ENCODE results near the gene GOLGA6B.
"Not testable (repeated sequence)": the region's sequence is repeated elsewhere in the genome, so short reads cannot be mapped to it uniquely, and the experiment has no call there.

The GOLGA6B gene

DNA sequence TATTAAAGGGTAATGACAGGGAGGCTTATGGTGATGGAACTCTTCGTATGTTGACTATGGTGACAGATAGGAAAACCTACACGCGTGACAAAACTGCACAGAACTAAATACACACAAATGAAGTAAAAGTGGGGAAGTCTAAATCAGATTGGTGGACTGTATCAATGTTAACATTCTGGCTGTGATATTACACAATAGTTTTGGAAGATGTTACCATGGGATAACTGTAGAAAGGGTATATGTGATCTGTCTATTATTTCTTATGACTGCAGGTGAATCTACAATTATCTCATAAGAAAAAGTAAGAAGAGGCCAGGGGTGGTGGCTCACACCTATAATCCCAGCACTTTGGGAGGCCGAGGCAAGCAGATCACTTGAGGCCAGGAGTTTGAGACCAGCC lies 22.3 kb downstream of the GOLGA6B start:
- no peaks in the 10 kb centered on the region for H3K36me3 Mint-ChIP-seq (ENCODE audit: insufficient read depth)
- H3K27ac Mint-ChIP-seq (ENCODE audit: low read depth) = no peak overlapping the region
- H3K27me3 Mint-ChIP-seq = peaks cover 49% of the 10 kb centered on the region
- no peaks in the 10 kb centered on the region for H3K4me1 Mint-ChIP-seq
- no peak for DNase-seq (ENCODE audit: low spot score in 2 of 2)
- no peak overlapping the region for H3K4me3 Mint-ChIP-seq
- no peaks in the 10 kb centered on the region for H3K9me3 Mint-ChIP-seq
- ATAC-seq (replicated peaks; ENCODE audit: extremely low read depth, poor library complexity, severe bottlenecking) = no peak

DNA sequence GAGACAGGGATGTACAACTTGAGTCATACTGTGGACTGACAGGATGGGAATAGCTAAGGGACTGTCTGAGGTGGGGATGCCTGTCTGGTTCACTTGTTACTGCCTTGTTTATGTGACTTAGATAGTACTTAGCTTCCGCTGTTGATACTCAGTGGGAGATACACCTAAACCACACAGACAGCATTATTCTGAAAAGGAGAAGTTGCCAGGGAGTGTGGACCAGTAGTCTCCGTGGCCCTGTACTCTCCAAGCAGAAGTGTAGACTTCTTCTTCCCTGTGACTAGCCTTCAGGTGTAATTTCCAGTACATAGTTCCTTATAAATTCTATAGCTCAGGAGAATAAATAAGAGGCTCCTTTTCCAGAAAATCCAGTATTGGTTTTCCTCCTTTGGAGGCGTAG lies 26.4 kb downstream of the GOLGA6B start:
- Mint-ChIP-seq H3K27me3 (peaks cover 36% of the 10 kb centered on the region), H3K36me3 (ENCODE audit: insufficient read depth) (peaks cover 3% of the 10 kb centered on the region), H3K9me3 (no peaks in the 10 kb centered on the region), H3K4me3 (no peak overlapping the region), H3K27ac (ENCODE audit: low read depth) (no peak overlapping the region), H3K4me1 (peaks cover 4% of the 10 kb centered on the region)
- no peak for ATAC-seq (replicated peaks; ENCODE audit: extremely low read depth, poor library complexity, severe bottlenecking)
- no peak for DNase-seq (ENCODE audit: low spot score in 2 of 2)

DNA sequence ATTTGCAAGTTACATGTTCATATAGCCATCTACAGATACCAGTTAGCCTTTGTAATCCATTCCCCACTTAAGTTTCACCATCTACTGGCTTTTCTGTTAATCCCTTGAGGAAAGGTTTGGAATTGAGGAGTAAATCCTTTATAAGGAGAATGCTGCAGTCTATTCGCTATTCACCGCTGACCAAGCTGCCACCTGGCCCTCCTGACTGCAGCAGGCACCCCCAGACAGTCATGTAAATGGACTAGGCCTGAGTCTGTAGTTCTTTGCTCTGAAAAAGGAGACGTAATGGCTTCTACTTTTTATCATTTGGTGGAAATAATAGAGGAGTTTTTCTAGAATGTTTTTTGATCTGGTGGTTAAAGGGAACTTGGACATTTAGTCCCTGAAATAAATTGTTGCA lies 28.3 kb downstream of the GOLGA6B start:
- H3K4me3 Mint-ChIP-seq = no peak overlapping the region
- ATAC-seq (replicated peaks; ENCODE audit: extremely low read depth, poor library complexity, severe bottlenecking) = no peak
- no peaks in the 10 kb centered on the region for H3K9me3 Mint-ChIP-seq
- peaks cover 8% of the 10 kb centered on the region for H3K36me3 Mint-ChIP-seq (ENCODE audit: insufficient read depth)
- peaks cover 19% of the 10 kb centered on the region for H3K27me3 Mint-ChIP-seq
- no peak overlapping the region for H3K27ac Mint-ChIP-seq (ENCODE audit: low read depth)
- peaks cover 11% of the 10 kb centered on the region for H3K4me1 Mint-ChIP-seq
- DNase-seq (ENCODE audit: low spot score in 2 of 2) = no peak

DNA sequence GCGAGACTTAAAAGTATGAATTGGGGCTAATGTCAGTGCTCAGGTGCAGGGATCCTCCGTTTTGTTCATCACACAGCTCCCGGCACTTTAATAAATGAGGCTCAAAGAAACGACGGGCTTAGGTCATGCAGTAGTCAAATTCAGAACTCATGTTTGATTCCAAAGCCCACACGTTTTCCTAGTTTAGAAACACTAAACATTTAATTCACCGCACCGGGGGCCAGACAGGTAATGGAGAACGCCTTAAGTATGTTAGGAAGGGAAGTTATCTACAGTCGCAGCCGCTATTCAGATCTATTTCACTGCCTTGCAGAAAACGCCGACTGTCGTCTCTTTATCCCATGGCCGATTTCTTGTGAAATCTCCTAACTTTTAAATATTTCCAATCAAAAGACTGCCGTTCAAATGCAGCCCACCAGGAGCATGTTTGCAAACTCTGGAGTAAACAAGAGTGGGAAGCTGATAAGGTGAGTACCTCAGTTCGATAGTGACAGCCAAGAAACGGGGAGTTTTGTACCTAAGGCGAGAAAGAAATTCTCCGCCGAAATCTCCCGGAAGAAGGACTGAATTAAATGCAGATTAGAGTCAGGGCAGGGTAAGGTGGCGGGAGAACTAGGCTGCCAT lies 30.9 kb downstream of the GOLGA6B start:
- H3K36me3 Mint-ChIP-seq (ENCODE audit: insufficient read depth) = peaks cover 8% of the 10 kb centered on the region
- H3K4me3 Mint-ChIP-seq = peak overlapping the region; percentile 99
- H3K27me3 Mint-ChIP-seq = no peaks in the 10 kb centered on the region
- no peak for DNase-seq (ENCODE audit: low spot score in 2 of 2)
- H3K9me3 Mint-ChIP-seq = no peaks in the 10 kb centered on the region
- ATAC-seq (replicated peaks; ENCODE audit: extremely low read depth, poor library complexity, severe bottlenecking) = no peak
- H3K27ac Mint-ChIP-seq (ENCODE audit: low read depth) = peak overlapping the region; percentile 99
- peaks cover 11% of the 10 kb centered on the region for H3K4me1 Mint-ChIP-seq

DNA sequence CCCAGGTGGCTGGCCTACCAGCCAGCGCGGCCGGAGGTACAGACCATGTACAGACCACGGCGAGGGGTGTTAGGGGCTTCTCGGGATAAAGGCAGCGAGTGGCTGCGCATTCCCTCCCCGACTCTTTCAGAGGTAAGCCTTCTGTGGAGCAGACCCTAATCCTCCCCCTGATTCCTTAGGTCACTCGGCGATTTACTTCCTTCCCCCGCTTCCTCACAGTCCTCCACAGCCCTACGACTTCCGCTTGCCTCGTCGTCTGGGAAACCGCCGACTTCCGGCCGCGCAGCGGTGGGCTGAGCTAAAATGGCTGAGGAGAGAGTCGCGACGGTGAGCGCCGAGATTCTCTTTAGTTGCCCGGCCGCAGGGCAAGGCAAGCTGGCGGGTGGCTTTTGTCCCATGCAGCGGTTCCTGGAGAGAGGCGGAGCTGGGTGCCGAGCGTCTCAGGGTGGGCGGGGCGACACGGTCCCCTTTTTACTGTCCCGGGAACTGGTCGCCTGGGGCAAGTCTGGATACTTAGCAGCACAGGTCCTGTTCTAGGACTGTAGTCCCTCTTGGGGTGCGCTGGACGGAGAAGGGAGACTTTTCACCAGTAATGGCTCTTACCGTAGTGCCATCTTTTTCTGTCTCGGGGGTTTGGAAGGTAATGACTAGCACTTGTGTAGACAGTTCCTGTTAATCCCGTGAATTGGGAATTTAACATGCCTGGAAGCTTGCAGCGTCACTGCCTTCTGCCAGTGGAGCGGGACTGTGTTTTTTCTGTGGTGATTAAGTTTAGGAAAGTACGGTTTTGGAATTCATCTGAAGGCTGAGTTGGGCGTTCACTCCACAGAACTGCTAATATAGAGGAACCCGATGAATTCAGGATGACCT lies 31.7 kb downstream of the GOLGA6B start, which contains the start of the genes BBS4 and HIGD2B:
Gene BBS4, plus strand, starts transcription at position 283 of the 870 bp plus-strand sequence. Its CDS starts 21 bp downstream, at position 304.
Gene HIGD2B, minus strand, starts transcription at position 258 of the 870 bp plus-strand sequence. CDS start 9,808 bp downstream, outside the sequence.
- DNase-seq (ENCODE audit: low spot score in 2 of 2) = peak; percentile 66 to 76
- H3K27ac Mint-ChIP-seq (ENCODE audit: low read depth) = peak within 1 kb of the TSS; percentile 99
- no peaks in the 10 kb centered on the region for H3K9me3 Mint-ChIP-seq
- H3K4me3 Mint-ChIP-seq = peak within 1 kb of the TSS; percentile 99
- H3K36me3 Mint-ChIP-seq (ENCODE audit: insufficient read depth) = peaks cover 8% of the 10 kb centered on the region
- ATAC-seq (replicated peaks; ENCODE audit: extremely low read depth, poor library complexity, severe bottlenecking) = peak; percentile 97
- peaks cover 11% of the 10 kb centered on the region for H3K4me1 Mint-ChIP-seq
- no peaks in the 10 kb centered on the region for H3K27me3 Mint-ChIP-seq

DNA sequence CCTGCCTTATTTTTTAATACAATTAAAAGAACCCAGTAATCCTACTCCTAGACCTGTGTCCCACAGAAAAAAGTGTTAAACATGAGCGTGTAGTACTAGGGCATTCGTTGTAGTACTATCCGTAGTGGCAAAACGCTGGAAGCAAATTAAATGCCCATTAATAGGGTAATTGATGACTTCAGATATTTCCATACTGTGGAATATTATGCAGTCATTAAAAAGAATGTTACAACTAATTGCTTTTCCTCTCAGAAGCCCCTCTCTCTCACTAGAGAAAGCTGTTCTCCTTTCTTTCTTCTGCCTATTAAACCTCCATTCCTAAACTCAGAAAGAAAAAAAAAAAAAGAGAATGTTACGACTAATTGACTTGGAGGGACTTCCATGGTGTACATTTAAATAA lies 34.2 kb downstream of the GOLGA6B start:
- no peak overlapping the region for H3K4me3 Mint-ChIP-seq
- no peaks in the 10 kb centered on the region for H3K9me3 Mint-ChIP-seq
- DNase-seq (ENCODE audit: low spot score in 2 of 2) (no peak), ATAC-seq (replicated peaks; ENCODE audit: extremely low read depth, poor library complexity, severe bottlenecking) (no peak)
- H3K27me3 Mint-ChIP-seq = no peaks in the 10 kb centered on the region
- H3K27ac Mint-ChIP-seq (ENCODE audit: low read depth) = no peak overlapping the region
- H3K36me3 Mint-ChIP-seq (ENCODE audit: insufficient read depth) = peaks cover 8% of the 10 kb centered on the region
- peaks cover 11% of the 10 kb centered on the region for H3K4me1 Mint-ChIP-seq

DNA sequence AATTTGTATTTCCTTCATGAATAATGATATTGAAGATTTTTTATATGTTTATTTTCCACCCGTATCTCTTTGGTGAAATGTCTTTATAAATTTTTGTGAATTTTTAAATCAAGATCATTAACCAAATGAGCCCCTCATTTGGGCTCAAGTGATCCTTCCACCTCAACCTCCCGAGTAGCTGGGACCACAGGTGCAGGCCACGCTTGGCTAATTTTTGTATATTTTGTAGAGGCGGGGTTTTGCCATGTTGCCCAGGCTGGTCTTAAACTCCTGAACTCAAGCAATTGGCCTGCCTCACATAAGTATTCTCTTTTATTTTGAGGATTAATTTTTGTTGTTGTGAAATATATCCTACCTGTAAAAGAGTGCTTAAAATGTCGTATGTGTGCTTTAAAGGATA lies 36.4 kb downstream of the GOLGA6B start:
- Mint-ChIP-seq H3K27ac (ENCODE audit: low read depth) (no peak overlapping the region), H3K27me3 (no peaks in the 10 kb centered on the region), H3K4me3 (no peak overlapping the region), H3K36me3 (ENCODE audit: insufficient read depth) (peaks cover 5% of the 10 kb centered on the region), H3K4me1 (peaks cover 12% of the 10 kb centered on the region), H3K9me3 (no peaks in the 10 kb centered on the region)
- DNase-seq (ENCODE audit: low spot score in 2 of 2) (no peak), ATAC-seq (replicated peaks; ENCODE audit: extremely low read depth, poor library complexity, severe bottlenecking) (no peak)

DNA sequence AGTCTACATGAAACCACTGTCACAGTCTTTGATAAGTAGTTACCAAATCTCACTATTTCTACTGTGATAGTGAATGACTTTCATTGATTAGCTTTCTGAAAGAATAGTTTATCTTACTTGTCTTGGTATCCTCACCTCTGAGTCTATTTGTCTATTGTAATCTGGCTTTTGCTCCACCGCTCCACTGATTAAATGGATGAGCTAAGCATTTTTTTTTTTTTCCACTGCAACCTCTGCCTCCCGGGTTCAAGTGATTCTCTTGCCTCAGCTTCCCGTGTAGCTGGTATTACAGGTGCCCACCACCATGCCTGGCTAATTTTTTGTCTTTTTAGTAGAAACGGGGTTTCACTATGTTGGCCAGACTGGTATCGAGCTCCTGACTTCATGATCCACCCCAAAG lies 44.4 kb downstream of the GOLGA6B start:
- Mint-ChIP-seq H3K4me3 (no peak overlapping the region), H3K4me1 (peaks cover 9% of the 10 kb centered on the region), H3K27me3 (no peaks in the 10 kb centered on the region), H3K9me3 (no peaks in the 10 kb centered on the region), H3K27ac (ENCODE audit: low read depth) (no peak overlapping the region), H3K36me3 (ENCODE audit: insufficient read depth) (peaks cover 5% of the 10 kb centered on the region)
- ATAC-seq (replicated peaks; ENCODE audit: extremely low read depth, poor library complexity, severe bottlenecking) = no peak
- no peak for DNase-seq (ENCODE audit: low spot score in 2 of 2)

DNA sequence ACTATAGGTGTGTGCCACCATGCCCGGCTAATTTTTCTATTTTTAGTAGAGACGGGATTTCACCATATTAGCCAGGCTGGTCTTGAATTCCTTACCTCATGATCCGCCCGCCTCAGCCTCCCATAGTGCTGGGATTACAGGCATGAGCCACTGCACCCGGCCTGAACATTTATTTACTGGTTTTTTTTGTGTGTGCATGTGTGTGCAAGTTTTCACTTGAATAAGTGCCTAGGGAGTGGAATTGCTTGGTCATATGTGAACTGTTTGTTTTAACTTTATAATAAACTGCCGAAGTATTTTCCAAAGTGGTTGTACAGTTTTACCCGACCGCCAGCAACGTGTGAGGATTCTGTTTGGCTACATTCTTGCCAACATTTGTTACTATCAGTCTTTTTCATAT lies 45.6 kb downstream of the GOLGA6B start:
- H3K27ac Mint-ChIP-seq (ENCODE audit: low read depth) = no peak overlapping the region
- peaks cover 9% of the 10 kb centered on the region for H3K4me1 Mint-ChIP-seq
- peaks cover 5% of the 10 kb centered on the region for H3K36me3 Mint-ChIP-seq (ENCODE audit: insufficient read depth)
- DNase-seq (ENCODE audit: low spot score in 2 of 2) (no peak), ATAC-seq (replicated peaks; ENCODE audit: extremely low read depth, poor library complexity, severe bottlenecking) (no peak)
- H3K9me3 Mint-ChIP-seq = no peaks in the 10 kb centered on the region
- no peak overlapping the region for H3K4me3 Mint-ChIP-seq
- no peaks in the 10 kb centered on the region for H3K27me3 Mint-ChIP-seq

DNA sequence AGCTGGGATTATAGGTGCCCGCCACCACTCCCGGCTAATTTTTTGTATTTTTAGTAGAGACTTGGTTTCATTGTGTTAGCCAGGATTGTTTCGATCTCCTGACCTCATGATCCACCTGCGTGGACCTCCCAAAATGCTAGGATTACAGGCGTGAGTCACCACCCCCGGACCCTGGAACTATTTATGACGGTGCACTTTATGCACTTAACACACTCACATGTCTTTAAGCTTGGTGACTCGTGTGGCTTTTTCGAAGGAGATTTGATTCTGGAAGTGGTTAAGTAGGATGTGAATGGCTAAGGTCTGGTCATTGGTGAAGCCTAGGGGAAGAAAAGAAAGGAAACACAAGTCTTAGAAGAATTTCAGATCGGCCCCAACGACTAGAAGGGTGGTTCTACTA lies 51.8 kb downstream of the GOLGA6B start:
- no peak overlapping the region for H3K4me3 Mint-ChIP-seq
- H3K4me1 Mint-ChIP-seq = peaks cover 5% of the 10 kb centered on the region
- no peaks in the 10 kb centered on the region for H3K27me3 Mint-ChIP-seq
- peaks cover 9% of the 10 kb centered on the region for H3K36me3 Mint-ChIP-seq (ENCODE audit: insufficient read depth)
- no peak overlapping the region for H3K27ac Mint-ChIP-seq (ENCODE audit: low read depth)
- no peaks in the 10 kb centered on the region for H3K9me3 Mint-ChIP-seq
- DNase-seq (ENCODE audit: low spot score in 2 of 2) = no peak
- ATAC-seq (replicated peaks; ENCODE audit: extremely low read depth, poor library complexity, severe bottlenecking) = no peak

DNA sequence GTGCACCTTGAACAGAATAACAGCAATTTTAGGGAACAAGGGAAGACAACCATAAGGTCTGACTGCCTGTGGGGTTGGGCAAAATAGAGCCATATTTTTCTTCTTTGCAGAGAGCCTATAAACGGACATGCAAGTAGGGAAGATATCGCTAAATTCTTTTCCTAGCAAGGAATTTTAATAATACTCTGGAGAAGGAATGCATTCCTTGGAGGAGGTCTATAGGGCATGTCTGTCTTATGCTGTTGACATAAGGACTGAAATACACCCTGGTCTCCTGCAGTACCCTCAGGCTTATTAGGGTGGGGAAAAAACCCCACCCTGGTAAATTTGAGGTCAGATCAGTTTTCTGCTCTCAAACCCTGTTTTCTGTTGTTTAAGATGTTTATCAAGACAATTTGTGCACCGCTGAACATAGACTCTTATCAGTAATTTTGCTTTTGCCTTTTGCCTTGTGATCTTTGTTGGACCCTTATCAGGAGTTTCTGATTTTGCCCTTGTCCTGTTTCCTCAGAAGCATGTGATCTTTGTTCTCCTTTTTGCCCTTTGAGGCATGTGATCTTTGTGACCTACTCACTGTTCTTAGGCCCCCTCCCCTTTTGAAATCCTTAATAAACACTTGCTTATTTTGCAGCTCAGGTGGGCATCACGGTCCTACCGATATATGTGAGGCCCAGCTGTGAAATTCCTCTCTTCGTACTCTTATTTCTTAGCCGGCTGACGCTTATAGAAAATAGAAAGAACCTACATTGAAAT lies 54.2 kb downstream of the GOLGA6B start:
- not testable (repeated sequence) for H3K4me3 Mint-ChIP-seq; H3K27ac Mint-ChIP-seq (ENCODE audit: low read depth); ATAC-seq (replicated peaks; ENCODE audit: extremely low read depth, poor library complexity, severe bottlenecking); H3K9me3 Mint-ChIP-seq; H3K4me1 Mint-ChIP-seq; DNase-seq (ENCODE audit: low spot score in 2 of 2); H3K27me3 Mint-ChIP-seq
- peaks cover 13% of the 10 kb centered on the region for H3K36me3 Mint-ChIP-seq (ENCODE audit: insufficient read depth)
